ENCODE data around the gene APCS. TPM values are rescaled to one million over a fixed set of nuclear protein-coding genes. Genes with fewer than 3 reads are reported as not detected.

Gene APCS
- total and polyA plus RNA-seq, 2 experiments from 2014 or later = not detected

GRCh38 chr1:159594625-159595405 lies 7.2 kb downstream of the APCS start:
- peaks cover 21% of the 10 kb centered on the region for H3K4me1 ChIP-seq (ENCODE audit: insufficient read depth)
- no peaks in the 10 kb centered on the region for H3K9me2 ChIP-seq (ENCODE audit: insufficient read depth)
- H3K27ac ChIP-seq = no peak overlapping the region
- H3K4me3 ChIP-seq = no peak overlapping the region
- H2AFZ ChIP-seq = peak overlapping the region; percentile 47
- H3K79me2 ChIP-seq (ENCODE audit: insufficient read depth) = no peaks in the 10 kb centered on the region
- peak overlapping the region; percentile 22 for H3K4me2 ChIP-seq (ENCODE audit: unreplicated experiment)
- H3K27me3 ChIP-seq (replicated peaks; ENCODE audit: insufficient read depth) = no peaks in the 10 kb centered on the region
- H3K9me3 ChIP-seq (ENCODE audit: low read depth) = no peaks in the 10 kb centered on the region
- H4K20me1 ChIP-seq (ENCODE audit: insufficient read depth) = no peaks in the 10 kb centered on the region
- WGBS, 2 experiments (ENCODE audit: low coverage in 1 of 2, low lambda C conversion rate in 2 of 2, missing lambda C conversion rate in 2 of 2) = 15 to 18% methylated on average over 6 of the region's 6 CpGs
- H3F3A ChIP-seq (ENCODE audit: insufficient read depth) = 0 out of 2 replicates have a peak, but pooled peaks cover 13% of the 10 kb centered on the region
- peak; percentile 5 for DNase-seq
- in situ Hi-C loops (cut with MboI) = no loop called here
- no peaks in the 10 kb centered on the region for H3K36me3 ChIP-seq (ENCODE audit: low read depth)
- no peak overlapping the region for H3K9ac ChIP-seq
- TF ChIP-seq EZH2phosphoT487 (IDR thresholded peaks at IDR 0.05; ENCODE audit: insufficient read depth, low read depth) = no peak
- no peak for TF ChIP-seq EZH2 (IDR thresholded peaks at IDR 0.05; ENCODE audit: insufficient read depth, poor library complexity, severe bottlenecking)

GRCh38 chr1:159598196-159598595 lies 10.6 kb downstream of the APCS start:
- no peaks in the 10 kb centered on the region for H3K9me3 ChIP-seq (ENCODE audit: low read depth)
- TF ChIP-seq EZH2phosphoT487 (IDR thresholded peaks at IDR 0.05; ENCODE audit: insufficient read depth, low read depth) = no peak
- TF ChIP-seq EZH2 (IDR thresholded peaks at IDR 0.05; ENCODE audit: insufficient read depth, poor library complexity, severe bottlenecking) = no peak
- 0 out of 2 replicates have a peak, but pooled peaks cover 13% of the 10 kb centered on the region for H3F3A ChIP-seq (ENCODE audit: insufficient read depth)
- peak overlapping the region; percentile 50; the same call in 1 of the 2 replicates for H2AFZ ChIP-seq
- no peaks in the 10 kb centered on the region for H3K79me2 ChIP-seq (ENCODE audit: insufficient read depth)
- in situ Hi-C loops (cut with MboI) = no loop called here
- H4K20me1 ChIP-seq (ENCODE audit: insufficient read depth) = no peaks in the 10 kb centered on the region
- H3K9ac ChIP-seq = no peak overlapping the region
- 6 to 11% methylated on average over 4 of the region's 4 CpGs for WGBS, 2 experiments (ENCODE audit: low coverage in 1 of 2, low lambda C conversion rate in 2 of 2, missing lambda C conversion rate in 2 of 2)
- DNase-seq = peak; percentile 80
- peak overlapping the region; percentile 35 for H3K4me2 ChIP-seq (ENCODE audit: unreplicated experiment)
- H3K4me1 ChIP-seq (ENCODE audit: insufficient read depth) = peaks cover 25% of the 10 kb centered on the region
- H3K4me3 ChIP-seq = no peak overlapping the region
- no peaks in the 10 kb centered on the region for H3K27me3 ChIP-seq (replicated peaks; ENCODE audit: insufficient read depth)
- no peaks in the 10 kb centered on the region for H3K36me3 ChIP-seq (ENCODE audit: low read depth)
- H3K27ac ChIP-seq = peak overlapping the region; percentile 55
- H3K9me2 ChIP-seq (ENCODE audit: insufficient read depth) = peaks cover 3% of the 10 kb centered on the region; the same call in 1 of the 2 replicates

GRCh38 chr1:159600894-159601293 lies 13.3 kb downstream of the APCS start:
- no peaks in the 10 kb centered on the region for H3K36me3 ChIP-seq (ENCODE audit: low read depth)
- H2AFZ ChIP-seq = no peak overlapping the region
- no peaks in the 10 kb centered on the region for H3K79me2 ChIP-seq (ENCODE audit: insufficient read depth)
- no peaks in the 10 kb centered on the region for H3K9me3 ChIP-seq (ENCODE audit: low read depth)
- H3K4me3 ChIP-seq = no peak overlapping the region
- TF ChIP-seq EZH2phosphoT487 (IDR thresholded peaks at IDR 0.05; ENCODE audit: insufficient read depth, low read depth) (no peak), EZH2 (IDR thresholded peaks at IDR 0.05; ENCODE audit: insufficient read depth, poor library complexity, severe bottlenecking) (no peak)
- 23 to 45% methylated on average over 3 of the region's 3 CpGs for WGBS, 2 experiments (ENCODE audit: low coverage in 1 of 2, low lambda C conversion rate in 2 of 2, missing lambda C conversion rate in 2 of 2)
- H3K4me1 ChIP-seq (ENCODE audit: insufficient read depth) = peaks cover 25% of the 10 kb centered on the region
- H3K27ac ChIP-seq = no peak overlapping the region
- H3K9ac ChIP-seq = no peak overlapping the region
- H3K4me2 ChIP-seq (ENCODE audit: unreplicated experiment) = no peak overlapping the region
- no peaks in the 10 kb centered on the region for H3K27me3 ChIP-seq (replicated peaks; ENCODE audit: insufficient read depth)
- in situ Hi-C loops (cut with MboI) = no loop called here
- H4K20me1 ChIP-seq (ENCODE audit: insufficient read depth) = no peaks in the 10 kb centered on the region
- peaks cover 3% of the 10 kb centered on the region; the same call in 1 of the 2 replicates for H3K9me2 ChIP-seq (ENCODE audit: insufficient read depth)
- 0 out of 2 replicates have a peak, but pooled peaks cover 13% of the 10 kb centered on the region for H3F3A ChIP-seq (ENCODE audit: insufficient read depth)
- no peak for DNase-seq

GRCh38 chr1:159602501-159602999 lies 14.9 kb downstream of the APCS start:
- Histone ChIP-seq H3K4me1 (ENCODE audit: insufficient read depth) (peaks cover 15% of the 10 kb centered on the region), H3K27me3 (replicated peaks; ENCODE audit: insufficient read depth) (no peaks in the 10 kb centered on the region), H3K9ac (no peak overlapping the region), H3K4me2 (ENCODE audit: unreplicated experiment) (no peak overlapping the region), H2AFZ (no peak overlapping the region), H3K9me3 (ENCODE audit: low read depth) (no peaks in the 10 kb centered on the region), H3K4me3 (no peak overlapping the region), H3K27ac (no peak overlapping the region), H3K9me2 (ENCODE audit: insufficient read depth) (peaks cover 3% of the 10 kb centered on the region; the same call in 1 of the 2 replicates), H3K79me2 (ENCODE audit: insufficient read depth) (no peaks in the 10 kb centered on the region), H3K36me3 (ENCODE audit: low read depth) (no peaks in the 10 kb centered on the region), H4K20me1 (ENCODE audit: insufficient read depth) (no peaks in the 10 kb centered on the region), H3F3A (ENCODE audit: insufficient read depth) (0 out of 2 replicates have a peak, but pooled peaks cover 13% of the 10 kb centered on the region)
- TF ChIP-seq EZH2phosphoT487 (IDR thresholded peaks at IDR 0.05; ENCODE audit: insufficient read depth, low read depth) = no peak
- TF ChIP-seq EZH2 (IDR thresholded peaks at IDR 0.05; ENCODE audit: insufficient read depth, poor library complexity, severe bottlenecking) = no peak
- in situ Hi-C loops (cut with MboI) = no loop called here
- no peak for DNase-seq
- 24 to 27% methylated on average over 5 of the region's 5 CpGs for WGBS, 2 experiments (ENCODE audit: low coverage in 1 of 2, low lambda C conversion rate in 2 of 2, missing lambda C conversion rate in 2 of 2)
